Measurements from ENCODE around the gene GLUL. TPM values are rescaled to one million over a fixed set of nuclear protein-coding genes. Genes with fewer than 3 reads are reported as not detected.

The GLUL gene
- total RNA-seq, 1 experiment from 2014 or later, result 165 TPM

- POLR2A ChIA-PET, result no interaction called here
- Histone ChIP-seq H2AFZ (ENCODE audit: low read depth, low read length, poor library complexity, severe bottlenecking) (no peak overlapping the region), H3K9ac (ENCODE audit: low read length) (no peak overlapping the region), H3K27ac (ENCODE audit: low read depth, low read length) (no peak overlapping the region), H3K9me2 (ENCODE audit: insufficient read depth) (no peaks in the 10 kb centered on the region), H3K4me1 (ENCODE audit: control insufficient read depth in 1 of 2, insufficient read depth in 2 of 2, low read length in 2 of 2) (no peaks in the 10 kb centered on the region), H4K20me1 (ENCODE audit: insufficient read depth) (no peaks in the 10 kb centered on the region), H3K36me3 (ENCODE audit: control insufficient read depth in 1 of 2, insufficient read depth in 2 of 2, low read length in 2 of 2) (no peaks in the 10 kb centered on the region), H3K79me2 (ENCODE audit: insufficient read depth, low read length) (no peaks in the 10 kb centered on the region), H3K4me3 (replicated peaks in 1 of 2; ENCODE audit: low read depth in 1 of 2, low read length in 2 of 2) (no peak overlapping the region), H3K4me2 (ENCODE audit: low read length) (no peak overlapping the region), H3K9me3 (ENCODE audit: control insufficient read depth in 1 of 2, insufficient read depth in 1 of 2, low read depth in 1 of 2, low read length in 2 of 2) (no peaks in the 10 kb centered on the region), H3K27me3 (ENCODE audit: insufficient read depth, low read length) (no peaks in the 10 kb centered on the region)
- BruUV-seq (replicated peaks), result no TSS peak
- DNase-seq (ENCODE audit: low read depth, low spot score) (no peak), ATAC-seq (no peak)
- RAD21 ChIA-PET (ENCODE audit: low non-redundant PET in 1 of 2, low total read pairs in 2 of 2, uncharacterized antibody in 2 of 2, unreplicated experiment in 2 of 2), result no interaction called here
- intact Hi-C loops (cut with micrococcal nuclease), result no loop called here
- no peak for TF ChIP-seq EZH2phosphoT487 (IDR thresholded peaks at IDR 0.05; ENCODE audit: borderline replicate concordance)
- TF ChIP-seq TCF7L2 (IDR thresholded peaks at IDR 0.05; ENCODE audit: borderline replicate concordance, extremely low read depth, insufficient read depth, insufficient read length), result no peak
- TF ChIP-seq YY1 (IDR thresholded peaks at IDR 0.05; ENCODE audit: extremely low read depth, insufficient replicate concordance, low read depth, low read length), result no peak
- TF ChIP-seq, protein P1, sequence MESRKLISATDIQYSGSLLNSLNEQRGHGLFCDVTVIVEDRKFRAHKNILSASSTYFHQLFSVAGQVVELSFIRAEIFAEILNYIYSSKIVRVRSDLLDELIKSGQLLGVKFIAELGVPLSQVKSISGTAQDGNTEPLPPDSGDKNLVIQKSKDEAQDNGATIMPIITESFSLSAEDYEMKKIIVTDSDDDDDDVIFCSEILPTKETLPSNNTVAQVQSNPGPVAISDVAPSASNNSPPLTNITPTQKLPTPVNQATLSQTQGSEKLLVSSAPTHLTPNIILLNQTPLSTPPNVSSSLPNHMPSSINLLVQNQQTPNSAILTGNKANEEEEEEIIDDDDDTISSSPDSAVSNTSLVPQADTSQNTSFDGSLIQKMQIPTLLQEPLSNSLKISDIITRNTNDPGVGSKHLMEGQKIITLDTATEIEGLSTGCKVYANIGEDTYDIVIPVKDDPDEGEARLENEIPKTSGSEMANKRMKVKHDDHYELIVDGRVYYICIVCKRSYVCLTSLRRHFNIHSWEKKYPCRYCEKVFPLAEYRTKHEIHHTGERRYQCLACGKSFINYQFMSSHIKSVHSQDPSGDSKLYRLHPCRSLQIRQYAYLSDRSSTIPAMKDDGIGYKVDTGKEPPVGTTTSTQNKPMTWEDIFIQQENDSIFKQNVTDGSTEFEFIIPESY (IDR thresholded peaks at IDR 0.05; ENCODE audit: extremely low read depth, insufficient replicate concordance, low read length), result no peak
- no peak for TF ChIP-seq ATF3 (IDR thresholded peaks at IDR 0.05)
- CTCF ChIA-PET, result no interaction called here
Observed at GRCh38 chr1:182340233-182341058, 51.1 kb downstream of the GLUL start.
